Peyer's patch (tissue), 4 donors: Measurements from ENCODE around the gene KAZN. TPM values are rescaled to one million over a fixed set of nuclear protein-coding genes. Genes with fewer than 3 reads are reported as not detected.

Source experiments
- DNase-seq, 3 donors: peaks; one replicate each; pipeline ENCODE4 v3.0.0-alpha.2; 2017 to 2019
- H3K27ac ChIP-seq, 4 donors: fragments of 200-600 bp; sonication (generic); one replicate each; pipeline ENCODE4 v1.5.1; 2016 to 2019
- H3K27me3 ChIP-seq, 2 donors: fragments of 200-600 bp; sonication (generic); one replicate each; pipeline ENCODE4 v1.5.1; 2019
- H3K36me3 ChIP-seq, 3 donors: fragments of 200-600 bp; sonication (generic); one replicate each; pipeline ENCODE4 v1.5.1; 2016 to 2019
- H3K4me1 ChIP-seq, 4 donors: fragments of 200-600 bp; sonication (generic); one replicate each; pipeline ENCODE4 v1.5.1; 2016 to 2019
- H3K4me3 ChIP-seq, 4 donors: fragments of 200-600 bp; sonication (generic); 1 replicate in 3 of 4; 2 replicates in 1 of 4; pipeline ENCODE4 v1.5.1; 2016 to 2019; ENCODE audit warnings: mild to moderate bottlenecking in 1 of 4
- H3K9me3 ChIP-seq, 4 donors: fragments of 200-600 bp; sonication (generic); one replicate each; pipeline ENCODE4 v1.5.1; 2016 to 2019; ENCODE audit warnings: mild to moderate bottlenecking in 1 of 4
- CTCF ChIP-seq, 6 experiments: fragments of 450-650 bp in 4 of 6; fragments of 200-600 bp in 2 of 6; sonication (generic) in 1 of 6; IDR thresholded peaks; one replicate each; pipeline ENCODE4 v1.5.1; 2017 to 2019; ENCODE audit warnings: antibody characterized with exemption in 6 of 6, mild to moderate bottlenecking in 3 of 6, moderate library complexity in 1 of 6
- POLR2A ChIP-seq, 2 donors: fragments of 450-650 bp; IDR thresholded peaks; one replicate each; pipeline ENCODE4 v1.5.1; 2017; ENCODE audit warnings: antibody characterized with exemption in 2 of 2, mild to moderate bottlenecking in 2 of 2, moderate library complexity in 2 of 2
- total RNA-seq, 4 donors: library from RNA; depleted of rRNA; stranded (reverse); fragments of >200 nt; gene quantifications; one replicate each; pipeline ENCODE4 v1.1.0, GENCODE V29; 2016

Gene KAZN
- total RNA-seq, 4 donors from 2014 or later = 14.9 to 25.5 (median 21.7) TPM

DNA sequence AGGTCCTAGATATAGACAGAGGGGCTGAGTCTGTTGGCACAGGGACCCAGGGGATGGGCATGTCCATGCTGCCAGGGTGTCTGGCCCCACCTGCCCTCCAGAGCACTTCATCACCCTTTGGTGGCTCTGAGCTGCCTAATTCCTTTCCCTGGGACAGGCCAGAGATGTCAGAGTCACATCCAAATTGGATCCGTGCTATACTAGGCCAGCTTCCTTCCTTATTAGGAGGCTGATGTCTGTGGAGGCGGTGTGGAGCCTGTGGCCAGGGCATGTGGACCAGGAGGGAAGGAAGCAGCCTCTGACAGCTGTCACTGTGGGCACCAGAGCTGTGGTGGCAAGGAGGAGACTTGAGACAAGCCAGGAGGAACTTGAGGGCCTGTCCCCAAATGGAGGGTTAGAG lies 477.3 kb downstream of the KAZN start:
- Histone ChIP-seq H3K4me3 (no peak overlapping the region), H3K27ac (peak overlapping the region in 2 of 4 donors; percentile 22 to 25), H3K4me1 (no peaks in the 10 kb centered on the region), H3K27me3 (no peaks in the 10 kb centered on the region), H3K36me3 (no peaks in the 10 kb centered on the region), H3K9me3 (no peaks in the 10 kb centered on the region)
- TF ChIP-seq POLR2A (IDR thresholded peaks at IDR 0.05) (no peak), CTCF (IDR thresholded peaks at IDR 0.05) (no peak)
- DNase-seq = no peak

DNA sequence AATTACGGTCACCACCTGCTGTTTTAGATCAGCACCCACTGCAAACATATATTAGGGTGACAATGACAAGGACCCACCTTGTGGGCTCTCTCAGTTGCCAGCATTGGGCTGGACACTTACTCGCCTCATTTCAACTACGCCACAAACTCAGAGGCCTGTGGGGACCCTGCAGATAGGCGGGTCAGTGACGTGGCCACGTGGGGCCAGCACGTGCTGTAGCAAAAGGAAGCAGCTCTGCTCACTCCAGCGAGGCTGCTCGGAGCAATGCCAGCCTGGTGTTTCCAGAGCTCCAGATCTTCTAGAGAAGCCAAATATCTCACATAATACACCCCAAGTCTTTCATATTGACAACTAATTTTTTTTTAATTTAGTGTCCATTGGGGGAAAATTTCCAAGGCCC lies 478.3 kb downstream of the KAZN start:
- TF ChIP-seq CTCF (IDR thresholded peaks at IDR 0.05) (no peak), POLR2A (IDR thresholded peaks at IDR 0.05) (no peak)
- Histone ChIP-seq H3K4me1 (no peaks in the 10 kb centered on the region), H3K4me3 (no peak overlapping the region), H3K36me3 (no peaks in the 10 kb centered on the region), H3K27me3 (no peaks in the 10 kb centered on the region), H3K27ac (no peak overlapping the region), H3K9me3 (no peaks in the 10 kb centered on the region)
- no peak for DNase-seq

- Histone ChIP-seq H3K9me3 (no peaks in the 10 kb centered on the region), H3K36me3 (no peaks in the 10 kb centered on the region), H3K27ac (no peak overlapping the region), H3K27me3 (no peaks in the 10 kb centered on the region), H3K4me1 (no peaks in the 10 kb centered on the region), H3K4me3 (no peak overlapping the region)
- TF ChIP-seq POLR2A (IDR thresholded peaks at IDR 0.05) (no peak), CTCF (IDR thresholded peaks at IDR 0.05) (no peak)
- DNase-seq = no peak
These were observed 478.9 kb downstream of the KAZN start for GRCh38 chr1:15077384-15077783.

DNA sequence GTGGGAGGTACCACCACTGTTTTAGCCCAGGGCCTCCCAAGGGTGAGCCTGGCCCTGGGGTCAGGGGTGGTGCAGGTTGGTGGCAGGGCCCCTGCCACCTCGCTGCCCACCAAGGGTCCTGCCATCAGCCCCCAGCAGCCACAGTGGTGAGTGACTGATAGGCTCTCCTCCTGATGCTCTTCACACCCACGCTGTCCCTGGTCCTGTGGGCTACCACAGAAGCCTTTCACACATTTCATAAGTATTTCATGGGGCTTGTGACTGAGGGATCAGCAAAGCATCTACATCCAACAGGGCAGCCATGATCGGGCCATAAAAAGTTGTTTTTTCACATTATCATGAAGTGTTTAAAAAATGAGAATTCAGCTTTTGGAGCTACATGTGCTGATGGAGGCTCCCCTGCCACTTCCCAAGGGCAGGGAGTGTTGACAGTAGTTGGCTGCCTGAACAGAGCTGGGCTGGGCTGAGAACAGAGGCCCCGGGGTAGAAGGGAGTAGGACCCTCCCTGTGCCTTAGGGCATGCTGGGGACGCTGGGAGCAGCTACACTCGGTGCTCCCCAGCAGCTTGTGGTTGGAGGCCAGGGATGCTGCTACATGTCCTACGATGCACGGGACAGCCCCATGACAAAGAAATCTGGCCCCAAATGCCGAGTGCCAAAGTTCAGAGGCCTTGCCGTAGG lies 482.0 kb downstream of the KAZN start:
- TF ChIP-seq POLR2A (IDR thresholded peaks at IDR 0.05) (no peak), CTCF (IDR thresholded peaks at IDR 0.05) (no peak)
- H3K36me3 ChIP-seq = no peaks in the 10 kb centered on the region
- no peaks in the 10 kb centered on the region for H3K9me3 ChIP-seq
- H3K27me3 ChIP-seq = no peaks in the 10 kb centered on the region
- no peak overlapping the region for H3K27ac ChIP-seq
- no peak for DNase-seq
- H3K4me1 ChIP-seq = no peaks in the 10 kb centered on the region
- no peak overlapping the region for H3K4me3 ChIP-seq

DNA sequence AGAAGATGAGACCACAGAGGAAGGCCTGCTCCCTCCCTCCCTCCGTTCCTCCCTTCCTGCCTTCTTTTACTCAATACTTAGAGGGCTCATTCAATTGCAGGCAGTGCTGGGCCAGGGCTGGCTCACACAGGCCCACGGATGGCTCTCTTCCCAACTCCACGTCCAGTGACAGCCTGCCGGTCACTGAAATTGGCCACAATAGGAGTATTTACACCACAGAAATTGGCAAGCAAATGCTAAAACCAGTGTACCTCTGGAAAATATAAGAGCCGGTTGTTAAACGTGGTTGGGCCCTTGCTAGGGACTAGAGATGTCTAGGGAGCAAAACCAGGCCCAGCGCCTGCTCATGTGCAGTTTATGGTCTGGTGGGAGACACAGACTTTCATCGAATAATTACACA lies 482.6 kb downstream of the KAZN start:
- Histone ChIP-seq H3K4me3 (no peak overlapping the region), H3K4me1 (no peaks in the 10 kb centered on the region), H3K27ac (no peak overlapping the region), H3K36me3 (no peaks in the 10 kb centered on the region), H3K9me3 (no peaks in the 10 kb centered on the region), H3K27me3 (no peaks in the 10 kb centered on the region)
- no peak for DNase-seq
- no peak for TF ChIP-seq CTCF (IDR thresholded peaks at IDR 0.05)
- no peak for TF ChIP-seq POLR2A (IDR thresholded peaks at IDR 0.05)

- no peak overlapping the region for H3K4me3 ChIP-seq
- H3K27ac ChIP-seq = no peak overlapping the region
- peaks cover 0 to under 1% (median 0%) of the 10 kb centered on the region in 4 donors for H3K4me1 ChIP-seq
- no peak for DNase-seq
- H3K36me3 ChIP-seq = no peaks in the 10 kb centered on the region
- TF ChIP-seq POLR2A (IDR thresholded peaks at IDR 0.05) (no peak), CTCF (IDR thresholded peaks at IDR 0.05) (no peak)
- no peaks in the 10 kb centered on the region for H3K27me3 ChIP-seq
- no peaks in the 10 kb centered on the region for H3K9me3 ChIP-seq
These were observed 485.1 kb downstream of the KAZN start for GRCh38 chr1:15083578-15083977.
